ENCODE data around the gene UMODL1.

- TF ChIP-seq, protein P1, sequence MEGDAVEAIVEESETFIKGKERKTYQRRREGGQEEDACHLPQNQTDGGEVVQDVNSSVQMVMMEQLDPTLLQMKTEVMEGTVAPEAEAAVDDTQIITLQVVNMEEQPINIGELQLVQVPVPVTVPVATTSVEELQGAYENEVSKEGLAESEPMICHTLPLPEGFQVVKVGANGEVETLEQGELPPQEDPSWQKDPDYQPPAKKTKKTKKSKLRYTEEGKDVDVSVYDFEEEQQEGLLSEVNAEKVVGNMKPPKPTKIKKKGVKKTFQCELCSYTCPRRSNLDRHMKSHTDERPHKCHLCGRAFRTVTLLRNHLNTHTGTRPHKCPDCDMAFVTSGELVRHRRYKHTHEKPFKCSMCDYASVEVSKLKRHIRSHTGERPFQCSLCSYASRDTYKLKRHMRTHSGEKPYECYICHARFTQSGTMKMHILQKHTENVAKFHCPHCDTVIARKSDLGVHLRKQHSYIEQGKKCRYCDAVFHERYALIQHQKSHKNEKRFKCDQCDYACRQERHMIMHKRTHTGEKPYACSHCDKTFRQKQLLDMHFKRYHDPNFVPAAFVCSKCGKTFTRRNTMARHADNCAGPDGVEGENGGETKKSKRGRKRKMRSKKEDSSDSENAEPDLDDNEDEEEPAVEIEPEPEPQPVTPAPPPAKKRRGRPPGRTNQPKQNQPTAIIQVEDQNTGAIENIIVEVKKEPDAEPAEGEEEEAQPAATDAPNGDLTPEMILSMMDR (conservative IDR thresholded peaks at IDR 0.05) = no peak
- TF ChIP-seq ZFX (IDR thresholded peaks at IDR 0.05) = no peak
Observed at GRCh38 chr21:42021371-42022090, 49.6 kb upstream of the UMODL1 start.
